C4-2B (cell line): ENCODE data around the gene ENG.

Experiments
- CTCF ChIP-seq: fragments of 450-650 bp; conservative IDR thresholded peaks from 2 replicates; pipeline ENCODE4 v1.5.1; 2017; ENCODE audit warnings: mild to moderate bottlenecking
- ZFX ChIP-seq: fragments of 450-650 bp; IDR thresholded peaks from 2 replicates; pipeline ENCODE4 v1.6.1; 2017

DNA sequence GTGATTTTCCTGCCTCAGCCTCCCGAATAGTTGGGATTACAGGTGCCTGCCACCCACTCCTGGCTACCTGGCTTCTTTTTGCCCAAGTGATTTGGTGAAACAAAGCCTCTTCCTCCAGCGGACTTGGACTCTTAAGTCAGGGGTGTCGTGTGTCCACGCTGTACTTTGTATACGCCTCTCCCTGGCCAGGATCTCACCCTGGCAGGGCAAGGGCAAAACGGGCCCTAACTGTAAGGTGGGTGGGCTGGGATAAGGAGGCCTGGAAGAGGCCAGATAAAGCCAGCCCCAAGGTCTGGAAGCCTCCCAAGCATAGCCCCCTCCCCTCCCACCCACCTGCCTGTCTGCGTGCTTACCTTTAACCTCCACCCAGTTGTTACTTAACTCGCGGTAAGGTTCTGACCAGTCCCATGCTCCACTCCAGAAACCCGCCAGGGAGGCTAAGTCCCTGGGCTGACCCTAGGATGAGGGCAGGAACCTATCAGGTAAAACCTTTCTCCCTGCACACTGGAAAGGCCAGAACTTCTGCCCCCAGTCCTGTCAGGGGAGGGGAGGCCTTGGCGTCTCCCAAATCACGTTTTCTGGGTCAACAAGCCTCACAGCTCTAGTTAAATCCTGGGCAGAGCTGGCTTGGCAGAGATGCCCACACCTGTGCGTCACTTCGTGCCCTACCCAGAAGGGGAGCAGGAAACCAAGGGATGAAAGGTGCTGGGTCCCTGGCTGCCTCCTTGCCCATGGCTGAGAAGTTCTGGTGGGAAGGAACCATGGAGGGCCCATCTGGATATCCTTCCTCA lies 60.3 kb downstream of the ENG start:
- no peak for TF ChIP-seq CTCF
- TF ChIP-seq ZFX = no peak
